Testis (tissue), 3 donors: Measurements from ENCODE around the gene KCNJ14. TPM values are rescaled to one million over a fixed set of nuclear protein-coding genes. Genes with fewer than 3 reads are reported as not detected.

Experiments used
- DNase-seq: peaks from one replicate; pipeline ENCODE4 v3.0.0-alpha.2; 2019
- H3K27ac ChIP-seq, 2 donors: fragments of 200-600 bp; sonication (generic); one replicate each; pipeline ENCODE4 v1.5.1; 2019
- H3K27me3 ChIP-seq: fragments of 200-600 bp; sonication (generic); one replicate; pipeline ENCODE4 v1.5.1; 2019
- H3K36me3 ChIP-seq: fragments of 200-600 bp; sonication (generic); one replicate; pipeline ENCODE4 v1.5.1; 2017; ENCODE audit warnings: low read depth; ENCODE audit errors: missing control alignments
- H3K4me1 ChIP-seq: fragments of 200-600 bp; sonication (generic); one replicate; pipeline ENCODE4 v1.5.1; 2019
- H3K4me3 ChIP-seq, 2 donors: fragments of 200-600 bp; sonication (generic); one replicate each; pipeline ENCODE4 v1.5.1; 2017 to 2019
- H3K9me3 ChIP-seq: fragments of 200-600 bp; sonication (generic); one replicate; pipeline ENCODE4 v1.5.1; 2017
- CTCF ChIP-seq, 3 experiments: fragments of 450-650 bp in 2 of 3; fragments of 200-600 bp in 1 of 3; sonication (generic) in 1 of 3; IDR thresholded peaks; one replicate each; pipeline ENCODE4 v1.5.1; 2016 to 2019; ENCODE audit warnings: antibody characterized with exemption in 3 of 3, mild to moderate bottlenecking in 2 of 3, moderate library complexity in 1 of 3
- POLR2A ChIP-seq: fragments of 450-650 bp; IDR thresholded peaks from one replicate; pipeline ENCODE4 v1.6.1; 2017; ENCODE audit warnings: antibody characterized with exemption, mild to moderate bottlenecking, moderate library complexity
- WGBS, 2 donors: methylation state at CpG; one replicate each; pipeline ENCODE4 v1.1.5; 2018; 5-methylcytosine and 5-hydroxymethylcytosine counted together
- intact Hi-C: fragments of 100-400 bp; cut with DNase I; formaldehyde crosslinking; loops from one replicate; pipeline ENCODE4 v1.15.1; 2023; ENCODE audit warnings: low total_unique reads
- polyA plus RNA-seq: library from polyadenylated mRNA; stranded (reverse); fragments of 350-450 nt; fragmentation: Illumina TruSeq; extraction: RNeasy Lipid Tissue Mini Kit (QIAGEN cat#74804); gene quantifications from one replicate; pipeline ENCODE4 v1.2.3, GENCODE V29; 2014; ENCODE audit warnings: low read depth, low replicate concordance; ENCODE audit not compliant: insufficient read depth
- total RNA-seq, 2 donors: library from RNA; depleted of rRNA; stranded (reverse); fragments of >200 nt; gene quantifications; one replicate each; pipeline ENCODE4 v1.2.3, GENCODE V29; 2016

KCNJ14 gene
- total and polyA plus RNA-seq, 3 donors from 2014 or later = 0.66 to 2.2 (median 1.6) TPM

- 74 to 89% methylated on average over 6 to 10 of the region's 10 CpGs for WGBS, 2 donors
- Histone ChIP-seq H3K27ac (no peak overlapping the region), H3K4me1 (no peaks in the 10 kb centered on the region), H3K9me3 (no peaks in the 10 kb centered on the region), H3K36me3 (no peaks in the 10 kb centered on the region), H3K27me3 (no peaks in the 10 kb centered on the region), H3K4me3 (no peak overlapping the region)
- TF ChIP-seq POLR2A (no peak), CTCF (IDR thresholded peaks at IDR 0.05) (no peak)
- intact Hi-C loops = no loop called here
- no peak for DNase-seq
These were observed 21.8 kb downstream of the KCNJ14 start for GRCh38 chr19:48477067-48477685.

GRCh38 chr19:48477698-48478338, 22.4 kb downstream of the KCNJ14 start:
- 81 to 82% methylated on average over 22 of the region's 22 CpGs for WGBS, 2 donors
- Histone ChIP-seq H3K9me3 (no peaks in the 10 kb centered on the region), H3K4me3 (no peak overlapping the region), H3K27me3 (no peaks in the 10 kb centered on the region), H3K4me1 (no peaks in the 10 kb centered on the region), H3K36me3 (no peaks in the 10 kb centered on the region), H3K27ac (no peak overlapping the region)
- TF ChIP-seq CTCF (IDR thresholded peaks at IDR 0.05) (no peak), POLR2A (no peak)
- no peak for DNase-seq
- intact Hi-C loops = no loop called here

GRCh38 chr19:48478339-48479256, 23.2 kb downstream of the KCNJ14 start:
- H3K9me3 ChIP-seq = no peaks in the 10 kb centered on the region
- no peaks in the 10 kb centered on the region for H3K36me3 ChIP-seq
- DNase-seq = no peak
- no peaks in the 10 kb centered on the region for H3K4me1 ChIP-seq
- TF ChIP-seq CTCF (IDR thresholded peaks at IDR 0.05) = no peak
- no peak for TF ChIP-seq POLR2A
- intact Hi-C loops = no loop called here
- no peaks in the 10 kb centered on the region for H3K27me3 ChIP-seq
- 85 to 86% methylated on average over 21 to 29 of the region's 29 CpGs for WGBS, 2 donors
- no peak overlapping the region for H3K27ac ChIP-seq
- no peak overlapping the region for H3K4me3 ChIP-seq

GRCh38 chr19:48479686-48480085, 24.3 kb downstream of the KCNJ14 start:
- Histone ChIP-seq H3K36me3 (no peaks in the 10 kb centered on the region), H3K9me3 (no peaks in the 10 kb centered on the region), H3K4me1 (no peaks in the 10 kb centered on the region), H3K27me3 (no peaks in the 10 kb centered on the region), H3K4me3 (no peak overlapping the region), H3K27ac (peak overlapping the region in 1 of 2 donors; percentile 85)
- WGBS, 2 donors = 72 to 73% methylated on average over 4 to 7 of the region's 7 CpGs
- intact Hi-C loops = no loop called here
- TF ChIP-seq POLR2A = no peak
- TF ChIP-seq CTCF (IDR thresholded peaks at IDR 0.05) = no peak
- DNase-seq = no peak
